NOMO-1 (cell line): ENCODE data around the gene MICAL1.
A peak's percentile ranks its signal among the peaks of the same experiment; 100 is the strongest.

ENCODE experiments used
- DNase-seq, 2 experiments: peaks; one replicate each; lab custom pipeline; 2025; ENCODE audit not compliant: unreplicated experiment in 2 of 2; lab: John Stamatoyannopoulos, UW

The MICAL1 gene

DNA sequence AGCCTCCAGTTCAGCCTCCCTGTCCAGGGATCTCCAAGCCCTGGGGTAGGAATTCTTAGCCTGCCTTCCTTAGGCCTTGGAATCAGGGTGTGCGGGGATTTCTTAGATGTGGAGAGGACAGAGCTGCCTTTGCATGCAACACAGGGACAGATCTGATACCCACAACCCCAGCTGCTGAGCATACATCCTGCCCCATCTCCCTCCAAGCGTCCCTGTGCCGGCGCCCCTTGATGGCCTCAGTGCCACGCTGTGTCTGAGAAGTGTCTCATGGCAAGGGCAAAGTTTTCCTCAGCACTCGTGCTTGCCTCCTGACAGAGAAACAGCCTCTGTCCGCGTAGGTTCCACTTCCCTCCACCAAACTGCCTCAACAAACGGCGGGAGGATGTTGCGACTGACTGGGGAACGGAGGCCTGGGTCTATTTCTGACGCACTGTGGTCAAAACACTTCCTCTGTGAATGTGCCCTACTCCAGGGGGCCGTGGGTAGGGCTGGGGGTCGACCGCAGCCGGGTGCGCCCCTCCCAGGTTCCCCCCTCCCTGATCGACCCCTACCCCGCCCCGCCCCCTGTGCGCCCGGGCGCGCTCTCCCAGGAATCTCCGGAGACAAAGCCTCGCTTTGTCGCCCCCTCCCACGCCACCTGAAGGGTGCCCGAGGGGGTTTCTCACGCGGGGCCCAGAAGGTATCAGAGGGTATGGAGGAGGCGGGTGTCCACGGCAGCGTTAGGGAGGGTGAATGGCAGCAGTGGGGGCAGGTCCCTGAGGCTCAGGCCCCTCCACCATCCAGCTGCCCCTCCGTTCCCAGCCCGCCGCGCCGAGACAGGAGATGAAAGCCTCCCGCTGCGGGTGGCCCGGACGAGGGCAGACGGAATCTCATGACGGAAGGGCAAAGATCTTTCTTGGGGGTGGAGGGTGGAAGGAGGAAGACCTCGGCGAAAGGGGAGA is 806 bp downstream of the MICAL1 start:
- peak; percentile 82 to 89 for DNase-seq

DNA sequence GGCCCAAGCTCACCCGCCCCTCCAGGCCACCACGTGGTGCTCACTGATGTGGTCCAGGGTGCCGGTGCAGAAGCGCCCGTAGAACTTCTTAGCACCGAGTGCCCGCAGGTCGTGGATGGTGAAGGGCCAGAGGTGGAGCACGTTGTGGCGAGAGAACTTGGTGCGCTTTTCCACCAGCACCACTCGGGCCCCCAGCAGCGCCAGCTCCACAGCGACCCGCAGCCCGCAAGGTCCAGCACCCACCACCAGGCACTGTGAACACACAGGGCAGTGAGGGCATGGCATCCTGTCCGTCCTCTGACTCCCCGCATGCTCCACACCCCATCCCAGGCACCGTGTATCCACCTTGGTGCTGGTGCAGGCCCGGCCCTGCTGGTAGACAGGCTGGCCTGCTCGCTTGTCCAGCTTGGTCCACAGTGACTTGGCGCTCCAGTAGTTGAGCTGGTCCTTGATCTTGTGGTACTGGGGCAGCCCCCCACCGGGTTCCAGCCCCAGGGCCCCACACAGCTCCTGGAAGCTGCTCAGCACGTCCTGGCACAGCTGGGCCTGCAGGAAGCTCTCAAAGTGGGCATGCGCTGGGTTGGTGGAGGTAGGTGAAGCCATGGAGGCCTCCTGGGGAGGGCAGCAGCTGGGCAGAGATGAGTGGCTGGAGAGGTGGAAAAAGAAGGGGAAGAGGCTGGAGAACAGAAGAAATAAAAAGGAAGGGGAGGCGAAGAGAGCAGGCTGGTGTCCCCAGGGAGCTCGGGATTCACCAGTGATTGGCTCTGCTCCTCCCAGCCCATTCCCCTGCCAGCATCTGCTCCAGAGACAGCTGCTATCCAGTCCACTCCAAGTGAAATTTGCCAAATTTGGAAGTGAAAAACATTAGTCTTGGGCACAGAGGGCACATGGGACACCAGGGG is 1.7 kb downstream of the MICAL1 start:
- no peak for DNase-seq

DNA sequence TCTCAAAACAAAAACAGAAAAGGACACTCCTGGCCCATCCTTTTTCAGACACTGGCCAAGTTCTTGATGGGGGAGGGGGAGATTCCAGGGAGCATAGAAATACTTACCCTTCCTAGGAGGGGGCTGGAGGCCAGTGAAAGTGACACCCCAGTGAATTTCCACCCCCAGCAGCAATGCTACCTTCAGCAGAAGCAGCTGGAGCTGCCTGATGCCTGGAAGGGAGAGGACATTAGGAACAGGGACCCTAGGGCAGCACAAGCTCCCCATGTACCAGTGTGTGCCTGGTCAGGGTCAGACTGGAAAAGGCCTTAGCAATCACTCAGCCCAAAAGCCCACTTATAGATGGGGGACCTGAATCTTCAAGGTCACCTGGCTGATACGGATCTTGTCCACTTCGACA is 2.4 kb downstream of the MICAL1 start:
- DNase-seq: no peak

DNA sequence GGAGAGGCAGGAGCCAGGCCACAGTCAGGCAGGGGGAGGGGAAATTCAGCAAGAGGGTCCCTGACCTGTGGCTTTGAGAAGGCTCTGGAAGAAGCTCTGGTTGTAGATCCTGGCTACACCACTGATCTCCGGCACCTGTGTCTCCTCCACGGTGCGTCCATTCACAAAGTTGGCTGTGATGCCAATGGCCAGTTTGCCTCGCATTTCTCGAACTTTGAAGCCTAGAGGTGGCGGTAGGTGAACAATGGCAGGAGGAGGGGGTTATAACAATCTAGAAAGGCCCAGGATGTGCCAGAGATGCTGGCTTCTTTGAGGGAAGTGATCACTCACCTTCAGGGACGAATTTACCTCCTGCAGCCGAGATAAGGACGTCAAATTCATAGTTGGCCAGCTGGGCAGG is 3.4 kb downstream of the MICAL1 start:
- DNase-seq: no peak

DNA sequence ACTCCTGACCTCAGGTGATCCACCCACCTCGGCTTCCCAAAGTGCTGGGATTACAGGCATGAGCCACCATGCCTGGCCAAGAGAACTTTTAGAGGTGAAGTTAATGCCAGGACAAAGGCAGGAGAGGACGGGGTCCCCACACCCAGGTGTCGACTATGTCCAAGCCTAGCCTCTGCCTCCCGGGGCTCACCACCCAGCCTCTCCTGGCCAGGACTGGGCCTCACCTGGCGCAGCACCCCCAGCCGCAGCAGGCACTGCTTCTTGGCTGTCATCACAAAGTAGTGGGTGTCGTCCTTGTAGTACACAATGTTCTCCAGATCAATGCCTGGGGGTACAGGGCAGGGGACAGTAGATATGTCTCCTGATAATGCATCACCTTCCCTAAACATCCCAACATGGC is 4.2 kb downstream of the MICAL1 start:
- no peak for DNase-seq

DNA sequence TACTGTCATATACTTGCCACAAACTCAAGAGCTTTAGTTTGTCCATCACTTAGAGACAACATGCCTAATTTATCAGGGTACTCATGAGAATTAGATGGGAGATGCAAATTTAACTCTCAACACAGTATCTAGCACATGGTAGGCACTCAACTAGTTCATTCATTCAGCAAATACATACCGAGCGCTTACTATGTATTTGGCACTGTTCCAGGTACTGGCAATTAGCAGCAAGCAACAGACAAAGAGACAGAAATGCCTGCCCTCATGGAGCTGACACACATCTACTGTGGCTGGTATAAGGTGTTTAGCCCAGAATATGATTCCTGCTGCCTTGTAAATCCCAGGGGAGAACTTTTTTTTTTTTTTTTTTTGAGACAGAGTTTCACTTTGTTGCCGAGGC is 4.8 kb downstream of the MICAL1 start:
- DNase-seq: no peak

DNA sequence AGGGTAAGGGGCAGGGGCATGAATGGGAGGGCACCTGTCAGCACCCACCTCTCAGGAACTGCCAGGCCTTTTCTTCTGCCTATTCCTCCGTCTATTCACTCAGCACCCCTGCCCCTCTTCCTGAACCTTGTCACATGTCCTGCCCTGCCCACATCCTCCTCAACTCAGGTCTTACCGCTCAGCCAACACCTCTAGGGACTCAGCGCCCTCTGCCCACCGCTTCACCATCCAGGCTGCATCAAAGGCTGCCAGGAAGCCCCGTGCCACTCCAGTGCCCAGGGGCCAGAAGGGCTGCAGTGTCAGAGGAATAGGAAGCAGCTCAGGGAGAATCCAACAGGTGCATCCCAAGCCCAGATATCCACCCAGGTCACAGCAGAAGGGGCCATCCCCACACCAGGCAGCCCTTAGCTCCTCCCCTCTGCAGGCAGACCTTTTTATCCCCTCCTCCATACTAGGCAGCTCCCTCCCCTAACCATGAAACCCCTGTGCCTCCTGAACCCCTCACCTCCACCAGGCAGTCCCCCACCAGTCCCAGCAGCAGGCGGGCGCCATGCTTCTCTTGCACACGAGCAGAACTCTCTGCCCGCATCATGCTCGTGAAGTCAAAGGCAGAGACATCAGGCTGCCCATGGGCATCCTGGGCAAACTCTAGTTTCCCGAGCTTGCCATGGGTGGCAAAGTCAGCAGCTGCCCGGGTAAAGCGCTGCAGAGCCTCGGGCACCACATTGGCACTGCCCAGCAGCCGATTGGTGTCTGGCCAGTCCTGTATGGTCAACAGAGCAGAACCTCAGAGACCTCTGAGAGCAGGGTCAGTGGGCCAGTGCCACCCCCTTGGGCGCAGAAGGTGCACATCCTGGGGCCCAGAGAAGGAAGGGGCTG is 5.5 kb downstream of the MICAL1 start:
- DNase-seq: no peak

DNA sequence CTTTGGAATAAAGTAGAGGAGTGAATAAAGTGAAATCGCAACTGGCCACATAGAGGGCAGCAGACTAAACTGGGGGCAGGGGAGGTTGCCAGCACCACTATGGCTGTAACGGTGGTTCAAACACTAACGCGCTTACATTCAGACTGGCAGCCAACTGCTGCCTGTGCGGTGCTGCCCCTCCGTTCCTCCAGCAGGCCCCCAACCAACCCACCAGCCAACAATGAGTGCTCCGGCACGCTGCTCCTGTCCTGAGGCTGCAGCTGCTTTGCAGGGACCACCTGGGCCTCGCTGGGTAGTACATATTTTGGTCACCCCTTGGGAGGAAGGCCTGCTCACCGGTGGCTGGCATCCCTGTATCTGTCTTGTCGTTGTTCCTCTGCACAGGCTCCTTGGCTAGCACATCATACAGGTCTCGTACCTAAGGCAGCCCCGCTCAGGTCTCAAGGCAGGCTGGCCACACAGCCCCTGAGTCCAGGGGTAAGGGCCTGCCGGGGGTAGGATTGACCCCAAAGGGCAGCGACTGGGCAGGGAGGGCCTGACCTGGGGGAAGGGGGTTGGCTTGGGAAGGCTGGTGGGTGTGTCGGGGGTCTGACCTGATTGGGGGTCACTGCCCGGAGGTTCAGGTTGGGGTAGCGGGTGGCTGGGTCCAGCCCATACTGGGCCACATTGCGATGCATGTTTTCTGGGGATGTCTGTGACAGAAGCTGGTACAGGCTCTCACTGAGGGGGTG is 6.3 kb downstream of the MICAL1 start:
- no peak for DNase-seq

DNA sequence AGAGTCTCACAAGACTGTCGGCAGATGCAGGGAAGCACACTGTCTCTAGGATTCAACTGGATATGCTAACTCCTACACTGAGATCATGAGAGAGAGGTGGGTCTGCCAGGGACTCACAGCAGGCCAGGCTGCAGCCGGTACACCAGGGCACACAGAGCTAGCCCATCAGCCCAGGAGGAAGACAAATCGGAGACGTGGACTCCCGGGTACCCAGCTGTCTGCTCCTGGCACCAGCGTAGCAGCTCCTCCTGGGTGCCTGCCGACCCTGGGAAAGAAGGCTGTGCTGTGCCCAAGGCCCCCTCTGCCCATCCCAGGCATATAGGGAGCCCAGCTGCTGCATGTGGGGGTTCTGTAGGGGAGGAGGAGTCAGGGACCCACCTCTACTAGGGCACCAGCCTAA is 7.0 kb downstream of the MICAL1 start:
- DNase-seq: no peak

DNA sequence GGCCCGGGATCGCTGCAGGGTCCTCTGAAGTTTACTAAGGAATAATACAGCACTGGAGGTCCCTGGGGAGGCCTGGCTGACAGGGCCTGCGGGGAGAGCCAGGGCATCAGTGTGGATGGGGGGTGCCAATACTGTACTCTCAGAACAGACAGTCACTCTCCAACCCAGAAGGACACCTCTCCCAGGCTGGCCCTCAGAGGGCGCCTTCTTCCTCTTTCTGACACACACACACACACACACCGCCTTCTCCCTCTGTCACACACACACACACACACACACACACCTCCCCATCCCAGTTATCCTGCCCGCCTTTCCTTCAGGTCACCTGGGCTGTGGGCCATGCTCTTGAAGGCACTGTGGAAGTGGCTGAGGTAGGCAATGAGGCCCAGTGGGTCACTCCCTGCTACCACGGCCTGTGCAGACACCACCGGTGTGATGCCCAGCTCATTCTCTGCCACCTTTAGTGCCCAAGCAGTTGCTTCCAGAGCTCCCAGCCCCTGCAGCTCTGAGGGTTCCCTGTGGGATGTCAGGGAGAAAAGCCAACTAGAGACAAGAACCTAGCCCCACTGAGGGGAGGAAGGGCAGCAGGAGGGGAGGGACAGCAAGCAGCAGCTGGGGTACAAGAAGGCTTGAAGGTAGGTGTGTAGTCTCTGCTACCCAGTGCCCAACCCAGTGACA is 7.6 kb downstream of the MICAL1 start:
- DNase-seq: no peak

DNA sequence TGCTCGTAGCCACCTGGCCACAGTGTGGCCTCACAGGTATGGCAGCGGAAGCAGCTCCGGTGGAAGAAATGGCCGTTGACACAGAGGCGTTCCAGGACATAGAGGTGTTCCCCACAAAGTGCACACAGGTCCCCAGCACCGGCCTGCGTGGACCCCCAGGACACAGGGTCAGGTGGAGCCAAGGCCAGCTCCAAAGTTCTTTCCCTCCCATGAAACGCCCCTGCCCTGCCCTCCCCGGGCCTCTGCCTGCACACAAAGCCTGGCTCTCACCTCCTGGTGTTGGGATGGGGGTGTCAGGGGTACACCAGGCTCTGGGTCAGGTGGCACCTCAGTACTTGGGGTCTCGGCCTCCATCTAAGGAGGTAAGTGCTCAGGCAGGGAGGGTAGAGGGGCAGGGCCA is 8.5 kb downstream of the MICAL1 start:
- DNase-seq: no peak

DNA sequence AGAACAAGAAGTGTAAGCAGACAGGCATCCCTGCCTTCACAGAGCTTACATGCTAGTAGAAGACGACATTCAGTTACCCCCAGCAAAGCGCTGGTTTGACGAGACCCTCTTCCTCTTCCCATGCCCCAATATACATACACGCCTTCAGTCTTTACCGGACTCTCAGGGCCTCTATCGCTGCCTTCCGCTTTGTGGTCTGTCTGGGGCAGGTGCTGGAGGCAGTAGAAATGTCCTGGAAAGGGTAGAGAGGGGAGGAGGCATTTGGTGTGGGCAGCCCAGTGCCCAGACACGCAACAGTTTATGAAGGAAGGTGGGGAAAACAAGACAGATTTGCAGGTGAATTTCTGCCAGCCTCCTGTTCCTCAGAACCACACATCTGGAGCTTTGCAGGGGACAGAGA is 9.0 kb downstream of the MICAL1 start:
- DNase-seq: no peak

DNA sequence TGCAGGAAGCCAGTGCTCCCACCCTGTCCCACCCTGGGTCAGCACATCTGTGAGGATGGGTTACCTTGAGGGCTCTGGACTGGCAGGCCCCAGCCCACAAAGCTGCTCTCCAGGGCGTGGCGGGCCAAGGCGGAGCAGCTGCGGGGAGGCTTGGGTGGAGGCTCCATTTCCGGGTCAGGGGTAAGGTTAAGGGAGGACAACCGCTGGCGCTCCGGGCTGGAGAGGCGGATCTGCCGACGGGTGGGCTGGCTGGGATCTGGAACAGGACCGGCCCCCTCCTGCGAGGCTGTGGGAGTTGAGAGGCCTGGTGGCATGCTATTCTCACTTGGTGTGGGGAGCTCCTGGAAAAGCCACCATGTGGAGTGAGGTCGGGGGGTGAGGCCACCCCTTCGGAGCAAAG is 9.5 kb downstream of the MICAL1 start:
- no peak for DNase-seq

DNA sequence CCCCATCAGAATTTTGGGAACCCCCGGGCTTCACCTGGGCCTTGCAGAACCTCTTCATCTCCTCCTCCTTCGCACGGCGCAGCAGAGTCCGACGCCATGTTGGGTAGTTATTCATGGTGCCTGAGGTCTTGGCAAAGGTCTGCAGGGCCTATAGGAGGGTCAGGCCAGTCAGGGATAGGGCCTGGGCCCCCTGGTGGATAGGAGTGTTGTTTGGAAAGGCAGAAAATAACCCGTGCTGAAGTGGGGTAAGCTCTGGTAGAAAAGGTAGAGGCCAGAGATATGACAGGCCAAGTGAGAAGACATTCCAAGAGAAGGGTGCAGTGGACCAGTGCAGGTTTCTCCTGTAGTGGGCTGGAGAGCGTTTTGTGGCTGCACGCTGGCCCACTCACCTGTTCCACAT is 10.2 kb downstream of the MICAL1 start:
- DNase-seq: no peak

DNA sequence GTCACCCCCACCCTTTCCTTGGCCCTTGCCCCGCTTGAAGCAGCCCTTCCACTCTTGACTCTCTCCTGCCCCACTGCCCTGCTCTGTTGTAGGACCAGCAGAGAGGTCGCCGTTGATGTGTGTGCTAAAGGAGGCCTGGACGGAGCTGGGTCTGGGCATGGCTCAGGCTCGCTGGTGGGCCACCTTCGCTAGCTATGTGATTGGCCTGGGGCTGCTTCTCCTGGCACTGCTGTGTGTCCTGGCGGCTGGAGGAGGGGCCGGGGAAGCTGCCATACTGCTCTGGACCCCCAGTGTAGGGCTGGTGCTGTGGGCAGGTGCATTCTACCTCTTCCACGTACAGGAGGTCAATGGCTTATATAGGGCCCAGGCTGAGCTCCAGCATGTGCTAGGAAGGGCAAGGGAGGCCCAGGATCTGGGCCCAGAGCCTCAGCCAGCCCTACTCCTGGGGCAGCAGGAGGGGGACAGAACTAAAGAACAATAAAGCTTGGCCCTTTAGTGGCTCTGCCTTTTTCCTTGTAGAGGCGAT is 12.1 kb downstream of the MICAL1 start:
- DNase-seq: no peak

DNA sequence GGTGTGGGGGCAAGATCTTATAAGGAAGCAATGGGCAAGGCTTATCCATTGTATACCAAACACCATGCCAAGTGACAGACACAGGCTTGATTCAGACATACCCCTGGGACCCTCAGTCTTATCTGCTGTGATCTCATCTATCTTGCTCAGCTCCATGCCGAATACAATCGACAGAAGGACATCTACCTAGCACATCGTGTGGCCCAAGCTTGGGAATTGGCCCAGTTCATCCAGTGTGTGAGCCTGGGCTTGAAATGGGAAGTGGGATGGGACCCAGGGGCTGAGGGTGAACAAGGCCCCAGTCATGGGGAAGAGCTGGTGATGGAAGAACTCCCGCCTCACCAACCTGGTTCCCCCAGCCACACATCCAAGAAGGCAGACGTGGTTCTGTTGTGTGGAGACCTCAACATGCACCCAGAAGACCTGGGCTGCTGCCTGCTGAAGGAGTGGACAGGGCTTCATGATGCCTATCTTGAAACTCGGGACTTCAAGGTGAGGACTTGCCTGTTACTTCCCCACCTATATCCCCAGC is 13.1 kb downstream of the MICAL1 start:
- no peak for DNase-seq

DNA sequence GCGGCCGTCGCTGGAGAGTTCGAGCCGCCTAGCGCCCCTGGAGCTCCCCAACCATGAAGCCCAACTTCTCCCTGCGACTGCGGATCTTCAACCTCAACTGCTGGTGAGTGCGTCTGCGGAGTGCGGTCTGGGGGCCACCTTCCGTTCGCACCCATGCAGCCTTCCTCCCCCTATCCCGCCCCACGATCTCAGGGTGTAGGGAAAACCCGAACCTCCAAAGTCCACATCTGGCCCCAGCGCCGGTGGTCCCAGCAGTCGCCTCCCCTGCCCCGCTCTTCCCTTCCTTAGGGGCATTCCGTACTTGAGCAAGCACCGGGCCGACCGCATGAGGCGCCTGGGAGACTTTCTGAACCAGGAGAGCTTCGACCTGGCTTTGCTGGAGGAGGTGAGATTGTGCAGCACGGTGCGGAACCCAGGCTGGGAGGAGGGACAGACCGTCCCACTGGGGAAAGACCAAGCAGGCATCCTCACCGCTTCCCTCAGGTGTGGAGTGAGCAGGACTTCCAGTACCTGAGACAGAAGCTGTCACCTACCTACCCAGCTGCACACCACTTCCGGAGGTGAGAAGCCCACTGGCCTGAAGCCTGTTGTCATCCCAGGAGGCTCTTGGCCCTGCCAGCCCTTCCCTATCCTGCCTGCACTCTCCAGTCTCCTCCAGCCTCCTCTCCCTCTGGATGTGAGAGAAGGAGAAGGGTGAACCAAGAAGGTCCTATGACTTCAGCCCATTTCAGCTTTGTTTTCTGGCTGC is 14.3 kb downstream of the MICAL1 start:
- peak; percentile 41 to 57 for DNase-seq

DNA sequence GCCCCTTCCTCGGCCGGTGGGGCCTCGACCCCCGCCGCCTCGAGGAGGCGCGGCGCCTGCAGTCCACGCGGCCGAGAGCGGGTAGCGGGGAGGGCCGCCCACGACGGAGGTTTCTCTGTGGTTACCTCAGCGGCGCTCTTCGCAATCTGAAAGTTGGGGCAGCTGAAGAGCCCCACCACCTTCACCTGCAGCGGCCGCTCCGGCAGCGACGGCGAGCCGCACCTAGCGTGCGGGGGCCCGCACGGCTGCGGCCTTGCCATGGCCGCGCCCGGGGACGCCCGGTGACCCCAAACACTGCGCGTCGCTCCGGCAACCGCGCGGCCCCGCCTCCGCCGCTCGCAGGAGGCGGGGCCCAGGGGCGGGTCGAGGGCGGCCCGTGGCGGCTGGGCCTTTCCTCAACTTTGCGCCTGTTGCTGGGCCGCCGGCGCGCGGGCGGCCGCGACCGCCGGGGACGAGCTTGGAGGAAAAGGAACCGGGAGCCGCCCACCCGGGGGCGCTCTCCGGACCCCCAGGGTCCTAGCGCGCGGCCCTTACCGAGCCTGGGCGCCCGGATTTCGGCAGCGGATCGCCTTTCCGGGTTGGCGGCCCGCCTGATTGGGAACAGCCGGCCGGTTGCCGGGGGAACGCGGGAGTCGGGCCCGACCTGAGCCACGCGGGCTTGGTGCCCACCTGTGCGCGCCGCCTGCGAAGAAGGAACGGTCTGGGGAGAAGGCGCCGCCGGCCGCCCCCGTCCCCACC is 15.1 kb downstream of the MICAL1 start, which contains the start of the genes PPIL6 and SMPD2:
Gene PPIL6 (minus strand): TSS at position 298 of the 738 bp plus-strand sequence. CDS start 38 bp downstream, at position 260.
Gene SMPD2 (plus strand): TSS at position 394 of the 738 bp plus-strand sequence. CDS start 398 bp downstream, outside the sequence.
- DNase-seq: peak; percentile 83 to 91
